HG03354 (cell line): ENCODE data around the gene SPSB4.

Experiments
- ATAC-seq: cut with Tn5 transposase; IDR thresholded peaks from one replicate; pipeline ENCODE4 v1.9.1; 2021; ENCODE audit warnings: mild to moderate bottlenecking; ENCODE audit not compliant: unreplicated experiment, poor library complexity, severe bottlenecking

Gene SPSB4

GRCh38 chr3:141072950-141073349, 21.8 kb downstream of the SPSB4 start:
- no peak for ATAC-seq

DNA sequence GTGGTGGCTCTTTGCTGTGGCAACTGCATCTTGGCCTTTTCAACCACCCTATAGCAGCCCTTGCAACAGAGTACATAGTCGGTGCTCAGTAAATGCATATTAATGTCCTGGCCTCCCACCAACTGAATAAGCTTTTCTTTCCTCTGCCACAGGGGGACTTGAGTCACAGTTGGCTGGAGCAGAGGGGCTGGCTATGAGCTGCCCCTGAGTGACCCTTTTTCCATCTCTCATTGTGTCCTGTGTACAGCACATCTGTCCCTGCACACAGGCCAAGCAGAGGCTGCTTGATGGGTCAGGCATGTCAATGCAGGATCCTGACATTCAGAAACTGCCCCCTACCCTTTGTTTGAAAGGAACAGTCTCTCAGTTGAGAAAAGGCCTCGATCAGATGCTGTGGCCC, 22.4 kb downstream of the SPSB4 start:
- ATAC-seq = no peak

DNA sequence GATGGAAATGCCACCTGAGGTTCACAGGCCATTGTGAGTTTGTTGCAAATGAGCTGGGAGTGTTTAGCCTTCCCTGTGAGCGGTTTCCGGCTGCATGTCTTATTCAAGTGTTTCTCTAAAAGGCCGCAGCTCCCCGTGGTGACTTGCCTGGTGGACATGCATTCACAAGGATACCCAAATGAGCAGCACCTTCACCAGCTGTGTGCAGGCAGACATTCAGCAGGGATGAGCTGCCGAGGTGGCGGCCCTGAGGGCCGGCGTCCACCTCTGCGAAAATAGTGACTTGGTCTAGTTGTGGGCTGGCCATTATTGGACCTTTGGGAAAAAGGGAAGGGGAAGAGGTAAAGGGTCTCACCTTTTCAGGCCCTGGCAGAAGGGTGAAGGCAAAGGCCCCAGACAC, 23.4 kb downstream of the SPSB4 start:
- no peak for ATAC-seq

DNA sequence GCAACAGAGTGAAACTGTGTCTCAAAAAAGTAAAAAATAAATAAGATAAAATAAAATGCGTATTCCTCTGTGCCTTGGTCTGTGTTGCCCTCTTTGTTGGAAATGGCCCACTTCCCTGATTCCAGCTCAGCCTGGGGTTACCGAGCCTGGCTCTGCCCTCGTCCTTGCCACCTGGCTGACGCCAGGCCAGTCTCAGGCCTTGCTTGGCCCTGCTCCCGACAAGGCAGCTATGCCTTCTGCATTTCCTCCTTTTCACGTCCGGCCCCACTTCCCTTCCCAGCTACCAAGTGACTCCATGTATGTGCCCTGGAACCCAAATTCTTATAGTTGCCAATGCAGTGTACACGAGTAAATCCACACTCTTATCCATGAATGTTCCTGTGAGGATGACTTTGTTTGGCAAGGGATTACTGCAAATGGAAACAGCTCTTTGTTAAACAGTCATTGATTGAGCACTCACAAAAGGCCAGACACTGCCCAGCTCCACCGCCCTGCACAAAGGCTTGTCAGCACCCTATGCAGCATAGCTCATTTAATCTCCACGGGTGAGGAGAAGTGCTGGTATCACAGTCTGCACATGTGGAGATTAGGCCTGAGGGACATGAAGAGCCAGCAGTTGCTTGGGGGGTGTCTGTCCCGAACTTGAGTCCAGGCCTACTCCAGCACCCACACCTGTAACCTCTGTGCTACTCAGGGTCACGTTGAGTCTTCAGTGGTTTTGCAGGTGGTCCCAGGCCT, 25.1 kb downstream of the SPSB4 start:
- ATAC-seq = no peak

DNA sequence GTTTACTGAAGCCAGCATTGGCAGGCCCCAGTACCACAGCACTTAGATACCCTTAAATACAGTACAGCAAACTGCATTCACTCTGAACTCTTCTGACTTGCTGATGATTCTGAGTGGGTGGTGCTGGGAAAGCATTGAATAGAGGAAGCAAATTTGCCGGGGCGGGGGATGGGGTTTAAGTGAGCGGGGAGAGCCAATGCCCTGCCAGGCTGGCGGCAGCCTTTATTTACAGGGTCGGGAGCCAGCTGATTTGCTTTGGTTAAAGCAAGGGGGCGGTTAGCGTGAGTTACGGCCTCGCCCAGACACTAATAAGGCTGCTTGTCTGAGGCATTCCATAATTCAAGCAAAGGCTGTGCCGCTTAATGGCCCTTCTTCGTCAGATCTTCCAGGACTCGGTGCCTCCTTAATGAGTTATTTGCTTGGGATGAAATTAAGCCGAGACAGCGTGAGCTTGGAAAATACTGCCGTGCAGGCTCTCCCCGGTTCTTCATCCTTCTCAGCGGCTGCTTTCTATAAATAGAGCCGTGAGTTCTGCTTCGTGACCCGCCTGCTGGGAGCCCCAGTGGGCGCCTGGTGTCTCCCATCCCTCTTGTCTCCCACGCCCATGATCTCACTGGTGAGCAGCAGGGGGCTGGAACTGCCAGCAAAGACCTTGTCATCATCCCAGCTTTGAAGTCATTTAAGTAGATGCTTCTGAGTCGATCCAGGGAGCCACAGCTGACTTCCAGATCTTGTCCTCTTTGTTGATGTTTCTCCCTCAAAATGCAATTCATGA, 25.8 kb downstream of the SPSB4 start:
- no peak for ATAC-seq

DNA sequence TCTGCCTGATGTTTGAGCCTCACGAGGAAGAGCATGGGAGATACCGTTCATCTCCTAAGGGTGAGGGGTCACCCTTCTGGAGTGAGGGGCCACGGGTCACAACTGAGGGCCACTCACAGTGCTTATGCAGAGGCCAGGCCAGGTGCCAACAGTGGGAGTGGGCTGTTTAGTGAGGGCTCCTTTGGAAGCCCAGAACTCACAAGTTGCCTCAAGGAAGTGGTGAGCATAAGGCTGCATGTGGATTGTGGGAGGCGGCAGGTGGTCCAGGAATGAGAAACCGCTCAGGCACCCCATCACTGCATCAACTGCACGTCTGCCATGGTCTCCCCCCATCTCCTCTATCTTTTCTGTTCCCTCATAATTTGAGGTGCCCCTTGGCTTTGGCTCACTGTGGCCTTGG, 26.5 kb downstream of the SPSB4 start:
- ATAC-seq = no peak

DNA sequence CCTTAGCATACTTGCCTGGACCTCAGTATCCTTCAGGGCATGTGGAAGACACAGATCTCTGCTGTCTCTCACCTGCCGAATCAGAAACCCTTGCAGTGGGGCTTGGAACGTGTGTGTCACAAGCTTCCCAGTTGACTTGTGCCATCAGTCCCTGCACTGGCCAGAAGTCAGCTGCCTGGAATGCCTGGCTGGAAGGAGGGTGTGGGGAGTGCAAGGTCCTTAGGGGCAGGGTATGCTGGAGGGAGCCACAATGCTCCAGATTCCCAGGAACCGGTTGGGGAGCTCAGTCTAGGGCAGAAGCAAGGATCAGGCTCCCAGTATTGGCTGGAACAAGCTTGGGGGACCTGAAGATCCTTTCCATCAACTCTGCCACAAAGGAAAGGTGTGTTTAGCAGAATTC, 27.1 kb downstream of the SPSB4 start:
- no peak for ATAC-seq

- ATAC-seq = no peak
Measured at GRCh38 chr3:141080431-141080830, 29.3 kb downstream of the SPSB4 start.

DNA sequence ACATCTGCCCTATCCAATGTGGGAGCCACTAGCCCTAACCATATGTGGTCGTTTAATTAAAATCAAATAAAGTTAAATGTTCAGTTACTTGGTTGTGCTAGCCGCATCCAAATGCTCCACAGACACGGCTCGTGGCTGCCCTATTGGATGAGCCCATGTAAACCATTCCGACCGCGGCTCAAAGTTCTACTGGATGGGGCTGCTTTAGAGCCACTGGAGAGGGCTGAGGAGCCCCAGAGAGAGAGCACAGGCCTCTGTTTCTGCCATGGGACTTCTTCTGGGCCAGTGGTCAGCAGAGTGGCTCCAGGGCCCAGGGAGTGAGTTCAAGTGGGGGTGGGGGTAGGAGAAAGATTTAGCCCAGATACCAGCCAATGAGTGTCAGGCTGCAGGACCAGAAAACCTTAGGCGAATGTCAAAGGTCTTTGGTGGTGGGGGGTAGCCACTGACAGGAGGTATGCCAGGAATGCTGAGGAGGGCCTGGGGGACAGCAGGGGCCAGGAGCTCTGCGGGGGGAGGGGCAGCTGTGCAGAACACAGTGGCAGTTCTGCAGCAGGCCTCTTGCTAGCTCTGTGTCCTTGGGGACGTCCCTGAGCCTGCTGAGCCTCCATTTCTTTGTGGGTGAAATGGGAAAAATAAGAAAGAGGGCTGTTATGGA, 30.1 kb downstream of the SPSB4 start:
- no peak for ATAC-seq

DNA sequence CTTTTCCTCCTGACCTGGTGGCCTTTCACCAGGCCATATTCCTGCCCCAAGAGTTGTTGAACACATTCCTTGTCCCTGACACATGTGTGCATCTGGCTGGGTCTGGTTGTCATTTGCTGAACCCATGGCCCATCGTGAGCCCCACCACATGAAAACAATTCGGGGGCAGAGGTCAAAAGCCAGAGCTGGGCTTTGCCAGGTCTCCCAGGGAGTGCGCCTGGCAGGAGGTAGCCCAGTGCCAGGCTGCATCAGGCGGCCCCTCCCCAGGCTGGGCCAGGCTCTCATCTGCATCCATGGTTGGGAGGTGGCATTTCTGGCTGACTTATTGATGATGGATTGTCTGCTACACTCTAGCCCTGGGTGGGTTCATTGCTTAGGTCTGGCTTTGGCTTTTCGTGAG, 30.9 kb downstream of the SPSB4 start:
- no peak for ATAC-seq

DNA sequence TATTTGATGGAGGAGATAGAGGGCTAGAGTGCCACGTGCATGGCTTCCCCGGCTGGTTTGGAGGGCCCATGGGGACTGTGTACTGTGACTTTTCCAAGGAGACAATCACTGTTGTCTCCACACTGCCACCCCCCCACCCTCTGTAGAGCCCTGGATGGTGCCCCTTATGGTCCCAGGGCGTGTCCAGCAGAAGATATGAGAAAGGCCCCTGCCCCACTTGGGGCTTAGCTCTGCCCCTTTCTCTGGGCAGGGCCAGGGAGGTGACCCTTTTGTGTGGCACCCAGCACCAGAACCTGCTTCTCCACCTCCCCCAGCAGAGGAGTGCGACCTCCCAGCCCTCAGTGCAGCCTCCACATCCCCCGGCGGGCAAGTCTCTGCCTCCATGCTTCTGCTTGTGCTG, 32.1 kb downstream of the SPSB4 start:
- ATAC-seq = no peak

DNA sequence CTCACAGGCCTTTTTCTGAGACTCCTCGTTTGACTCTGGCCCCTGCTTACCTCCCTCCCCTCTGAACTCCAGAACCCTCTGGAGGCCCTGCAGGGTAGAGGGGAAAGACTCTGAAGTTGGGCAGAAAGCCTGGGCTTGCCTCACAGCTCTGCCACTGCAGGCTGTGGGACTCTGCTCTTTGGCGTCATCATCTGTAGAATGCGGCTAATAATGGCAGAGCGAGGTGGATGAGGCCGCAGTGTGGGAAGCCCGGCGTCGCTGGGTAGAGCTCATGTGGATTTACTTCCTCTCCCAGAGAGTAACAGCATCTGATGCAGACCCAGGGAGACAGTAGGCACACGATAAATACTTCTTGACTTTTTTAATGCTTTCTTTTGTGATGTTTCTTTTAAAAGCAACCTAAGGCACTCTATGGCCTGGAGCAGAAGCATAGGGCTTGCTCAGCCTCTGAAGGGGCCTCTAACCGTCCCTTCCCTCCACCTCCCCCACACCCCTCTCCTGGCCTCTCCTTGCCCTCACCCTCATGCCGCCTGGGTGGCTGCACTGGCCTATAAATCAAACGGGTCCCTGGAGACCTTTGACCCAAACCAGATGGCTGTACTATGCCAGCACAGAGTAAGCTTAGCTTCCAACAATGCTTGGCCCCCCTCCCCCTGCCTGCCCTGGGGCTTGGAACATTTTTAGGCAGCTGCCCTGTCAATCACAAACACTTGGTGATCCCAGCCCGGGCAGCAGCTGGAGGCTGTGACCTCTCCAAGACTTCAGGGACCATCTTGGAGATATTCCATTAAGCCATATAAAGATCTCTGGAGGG, 32.9 kb downstream of the SPSB4 start:
- ATAC-seq = no peak

DNA sequence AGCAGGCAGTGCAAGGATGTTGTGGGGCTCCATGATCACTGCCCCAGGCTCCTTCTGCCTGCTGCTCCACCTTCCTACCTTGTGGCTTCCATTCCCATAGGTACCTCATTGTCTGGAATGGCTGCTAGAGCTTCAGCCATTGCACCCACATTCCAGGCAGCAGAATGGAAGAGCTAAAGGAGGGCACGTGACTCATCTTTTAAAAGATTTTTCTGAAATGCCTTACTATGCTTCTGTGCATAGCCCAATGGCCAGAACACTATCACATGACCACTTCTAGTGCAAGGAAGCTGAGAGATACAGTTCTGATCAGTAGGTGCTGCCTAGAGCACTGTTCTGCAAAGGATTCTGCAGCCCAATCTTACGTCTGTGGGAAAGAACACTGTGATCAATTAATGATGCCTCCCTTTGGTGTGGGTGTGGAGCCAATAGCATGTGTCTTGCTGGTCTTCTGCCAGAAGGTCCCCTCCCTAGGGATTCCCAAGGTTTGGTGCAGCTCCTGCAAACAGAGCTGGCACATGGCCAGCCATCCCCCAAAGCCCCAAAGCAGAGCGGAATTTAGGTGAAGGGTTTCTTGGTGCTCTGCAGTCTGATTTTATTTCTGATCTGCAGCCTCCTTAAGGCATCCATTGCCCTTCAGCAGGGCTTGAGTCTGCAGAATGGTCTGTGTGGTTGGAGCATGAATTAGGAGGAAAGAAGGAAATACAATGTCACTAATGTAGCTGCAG, 34.4 kb downstream of the SPSB4 start:
- ATAC-seq = no peak

- no peak for ATAC-seq
Measured at GRCh38 chr3:141086188-141086587, 35.0 kb downstream of the SPSB4 start.

GRCh38 chr3:141087076-141087777, 36.1 kb downstream of the SPSB4 start:
- ATAC-seq = no peak

DNA sequence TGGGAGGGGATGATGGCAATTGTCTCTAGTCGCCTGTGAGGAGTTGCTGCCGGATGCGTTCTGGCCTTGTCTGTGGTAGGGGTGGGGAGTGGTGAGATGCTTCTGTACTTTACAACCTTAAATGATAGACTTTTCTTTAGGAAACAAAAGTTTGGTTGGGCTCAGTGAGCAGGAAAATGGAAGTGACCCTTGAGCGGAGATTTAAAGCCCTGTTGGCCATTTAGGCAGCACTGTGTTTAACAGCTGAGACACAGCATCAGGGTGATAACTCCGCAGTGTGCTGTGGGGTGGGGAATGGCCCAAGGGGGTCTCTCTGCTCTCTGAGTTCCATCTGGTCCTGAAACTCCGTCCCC, 36.6 kb downstream of the SPSB4 start:
- no peak for ATAC-seq

GRCh38 chr3:141089339-141090152, 38.4 kb downstream of the SPSB4 start:
- no peak for ATAC-seq

GRCh38 chr3:141091426-141091825, 40.3 kb downstream of the SPSB4 start:
- no peak for ATAC-seq
